Measurements from ENCODE around the gene ARHGEF1. TPM values are rescaled to one million over a fixed set of nuclear protein-coding genes. Genes with fewer than 3 reads are reported as not detected.

Gene ARHGEF1
- total RNA-seq, 1 donor from 2014 or later, result 25.0 TPM

DNA sequence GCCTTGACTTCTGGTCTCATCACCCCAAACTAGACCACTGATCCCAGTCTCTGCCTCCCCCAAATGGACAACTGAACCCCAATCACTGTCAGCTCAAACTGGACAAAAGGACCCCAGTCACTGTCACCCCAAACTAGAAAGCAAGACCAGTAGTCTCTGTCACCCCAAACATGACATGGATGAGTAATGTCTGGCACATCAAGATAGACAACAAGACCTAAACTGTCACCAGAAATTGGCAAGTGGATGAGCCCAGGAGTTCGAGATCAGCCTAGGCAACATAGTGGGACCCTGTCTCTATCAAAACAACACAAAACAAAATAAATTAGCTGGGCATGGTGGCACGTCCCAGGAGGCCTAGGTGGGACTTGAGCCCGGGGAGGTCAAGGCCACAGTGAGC is 64.1 kb downstream of the ARHGEF1 start:
- H3K27me3 ChIP-seq (ENCODE audit: control insufficient read depth, insufficient read depth, low read length), result no peaks in the 10 kb centered on the region
- no peak overlapping the region for H3K4me3 ChIP-seq (ENCODE audit: low read depth, low read length)
- TF ChIP-seq, protein P1, sequence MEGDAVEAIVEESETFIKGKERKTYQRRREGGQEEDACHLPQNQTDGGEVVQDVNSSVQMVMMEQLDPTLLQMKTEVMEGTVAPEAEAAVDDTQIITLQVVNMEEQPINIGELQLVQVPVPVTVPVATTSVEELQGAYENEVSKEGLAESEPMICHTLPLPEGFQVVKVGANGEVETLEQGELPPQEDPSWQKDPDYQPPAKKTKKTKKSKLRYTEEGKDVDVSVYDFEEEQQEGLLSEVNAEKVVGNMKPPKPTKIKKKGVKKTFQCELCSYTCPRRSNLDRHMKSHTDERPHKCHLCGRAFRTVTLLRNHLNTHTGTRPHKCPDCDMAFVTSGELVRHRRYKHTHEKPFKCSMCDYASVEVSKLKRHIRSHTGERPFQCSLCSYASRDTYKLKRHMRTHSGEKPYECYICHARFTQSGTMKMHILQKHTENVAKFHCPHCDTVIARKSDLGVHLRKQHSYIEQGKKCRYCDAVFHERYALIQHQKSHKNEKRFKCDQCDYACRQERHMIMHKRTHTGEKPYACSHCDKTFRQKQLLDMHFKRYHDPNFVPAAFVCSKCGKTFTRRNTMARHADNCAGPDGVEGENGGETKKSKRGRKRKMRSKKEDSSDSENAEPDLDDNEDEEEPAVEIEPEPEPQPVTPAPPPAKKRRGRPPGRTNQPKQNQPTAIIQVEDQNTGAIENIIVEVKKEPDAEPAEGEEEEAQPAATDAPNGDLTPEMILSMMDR (IDR thresholded peaks at IDR 0.05; ENCODE audit: insufficient read depth, low read length, severe bottlenecking), result no peak
- no peaks in the 10 kb centered on the region for H3K36me3 ChIP-seq (ENCODE audit: control insufficient read depth, insufficient read depth, low read length)
- no peak for DNase-seq (ENCODE audit: low read depth)
- FAIRE-seq, result peak; percentile 86

DNA sequence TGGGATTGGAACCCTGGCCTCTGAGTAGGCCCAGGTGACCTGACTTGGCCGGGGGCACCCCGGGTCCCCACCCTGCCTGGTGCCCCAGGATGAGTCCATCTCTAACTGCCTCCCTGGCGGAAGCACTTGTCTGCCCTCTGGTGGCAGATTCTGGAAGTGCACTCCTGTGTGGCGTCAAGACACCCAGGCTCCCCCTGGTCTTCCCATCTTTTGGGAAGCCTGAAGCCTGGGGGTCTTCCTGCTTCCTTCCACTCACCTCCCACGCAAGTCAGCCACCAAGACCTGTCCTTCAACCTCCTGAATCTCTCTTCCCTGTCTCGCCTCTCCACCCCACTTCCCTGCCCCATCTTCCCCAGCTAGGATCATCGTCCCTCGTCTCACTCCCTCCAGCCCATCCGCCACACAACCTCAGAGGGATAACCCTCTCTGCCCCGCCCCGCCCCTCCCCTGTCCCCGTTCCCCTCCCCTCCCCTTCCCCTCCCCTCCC is 68.7 kb downstream of the ARHGEF1 start:
- Histone ChIP-seq H3K36me3 (ENCODE audit: control insufficient read depth, insufficient read depth, low read length) (peaks cover 2% of the 10 kb centered on the region), H3K27me3 (ENCODE audit: control insufficient read depth, insufficient read depth, low read length) (no peaks in the 10 kb centered on the region), H3K4me3 (ENCODE audit: low read depth, low read length) (no peak overlapping the region)
- TF ChIP-seq, protein P1 (IDR thresholded peaks at IDR 0.05; ENCODE audit: insufficient read depth, low read length, severe bottlenecking), result peak; percentile 99
- DNase-seq (ENCODE audit: low read depth) (peak; percentile 61), FAIRE-seq (no peak)

DNA sequence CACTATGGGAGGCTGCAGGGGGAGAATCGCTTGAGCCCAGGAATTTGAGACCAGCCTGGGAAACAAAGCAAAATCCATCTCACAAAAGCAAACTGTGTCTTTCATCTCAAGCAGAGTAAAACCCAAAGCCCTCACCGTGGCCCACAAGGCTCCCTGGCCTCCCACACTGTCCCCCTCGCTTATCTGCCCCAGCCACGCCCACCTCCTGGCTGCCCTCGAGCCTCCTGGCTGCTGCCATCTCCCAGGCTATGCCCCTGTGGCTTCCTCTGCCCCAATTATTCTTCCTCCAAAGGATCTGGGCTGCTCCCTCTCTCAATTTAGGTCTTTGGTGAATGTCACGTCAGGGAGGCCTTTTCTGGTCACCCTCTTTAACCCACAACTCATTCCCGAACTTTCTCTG is 72.5 kb downstream of the ARHGEF1 start:
- H3K4me3 ChIP-seq (ENCODE audit: low read depth, low read length), result no peak overlapping the region
- H3K27me3 ChIP-seq (ENCODE audit: control insufficient read depth, insufficient read depth, low read length), result no peaks in the 10 kb centered on the region
- TF ChIP-seq, protein P1 (IDR thresholded peaks at IDR 0.05; ENCODE audit: insufficient read depth, low read length, severe bottlenecking), result no peak
- no peak for DNase-seq (ENCODE audit: low read depth)
- no peak for FAIRE-seq
- peaks cover 2% of the 10 kb centered on the region for H3K36me3 ChIP-seq (ENCODE audit: control insufficient read depth, insufficient read depth, low read length)

DNA sequence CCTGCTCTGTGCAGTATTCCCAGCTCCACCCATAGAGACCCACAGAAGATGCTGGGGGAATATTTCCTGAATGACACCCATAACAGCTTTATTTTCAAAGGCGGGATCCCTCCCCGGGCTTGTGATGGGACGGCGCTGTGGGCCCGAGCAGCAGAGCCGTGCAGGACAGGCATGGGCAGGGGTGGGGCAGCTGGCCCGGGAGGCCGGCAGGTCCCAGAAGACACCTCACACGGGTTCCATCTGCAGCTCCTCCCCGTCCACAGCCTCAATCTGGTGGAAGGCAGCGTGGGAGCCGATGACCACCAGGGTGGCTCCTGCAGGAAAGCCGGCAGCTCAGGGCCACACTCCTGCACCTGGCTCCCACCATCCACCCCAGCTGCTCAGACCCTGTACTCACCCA is 73.6 kb downstream of the ARHGEF1 start:
- DNase-seq (ENCODE audit: low read depth), result no peak
- Histone ChIP-seq H3K36me3 (ENCODE audit: control insufficient read depth, insufficient read depth, low read length) (peaks cover 2% of the 10 kb centered on the region), H3K4me3 (ENCODE audit: low read depth, low read length) (no peak overlapping the region), H3K27me3 (ENCODE audit: control insufficient read depth, insufficient read depth, low read length) (no peaks in the 10 kb centered on the region)
- FAIRE-seq, result no peak
- TF ChIP-seq, protein P1 (IDR thresholded peaks at IDR 0.05; ENCODE audit: insufficient read depth, low read length, severe bottlenecking), result no peak

Other genes with a start within 250 kb of the ARHGEF1 start
- 0.79 and 7.3 TPM in 2 replicates for gene CEACAM7, start 194.9 kb upstream of the ARHGEF1 start, total RNA-seq
- 11.6 and 40.6 TPM in 2 replicates for gene CEACAM5, start 174.6 kb upstream of the ARHGEF1 start, total RNA-seq
- gene CEACAM6, start 127.7 kb upstream of the ARHGEF1 start, total RNA-seq, result 13.7 and 41.6 TPM in 2 replicates
- 0.26 TPM in 1 of 2 replicates, not detected in the other for gene CEACAM3, start 86.6 kb upstream of the ARHGEF1 start, total RNA-seq
- not detected in 2 replicates for gene LYPD4, start 38.5 kb upstream of the ARHGEF1 start, total RNA-seq
- not detected in 2 replicates for gene DMRTC2, start 38.1 kb upstream of the ARHGEF1 start, total RNA-seq
- 2,069 and 2,277 TPM in 2 replicates for gene RPS19, start 22.9 kb upstream of the ARHGEF1 start, total RNA-seq
- gene CD79A, start 5.9 kb upstream of the ARHGEF1 start, total RNA-seq, result not detected in 2 replicates
- under 0.01 TPM in 2 replicates for gene ERFL, start 45.3 kb downstream of the ARHGEF1 start, total RNA-seq
- gene RABAC1, start 76.1 kb downstream of the ARHGEF1 start, total RNA-seq, result 96.6 and 98.4 TPM in 2 replicates
- gene ATP1A3, start 111.0 kb downstream of the ARHGEF1 start, total RNA-seq, result 0.13 TPM in 1 of 2 replicates, not detected in the other
- gene GRIK5, start 187.0 kb downstream of the ARHGEF1 start, total RNA-seq, result under 0.01 TPM in 2 replicates
- 7.1 and 7.4 TPM in 2 replicates for gene ZNF574, start 193.0 kb downstream of the ARHGEF1 start, total RNA-seq
- gene POU2F2, start 249.3 kb downstream of the ARHGEF1 start, total RNA-seq, result 0.26 and 0.53 TPM in 2 replicates